Mononuclear cell (primary cell): ENCODE data around the gene C10orf88. TPM values are rescaled to one million over a fixed set of nuclear protein-coding genes. Genes with fewer than 3 reads are reported as not detected.

Experiments
- H3K27me3 ChIP-seq: 2 replicates; pipeline ENCODE4 v1.6.0; 2011; ENCODE audit warnings: low read length, control low read depth; ENCODE audit not compliant: insufficient read depth
- H3K4me1 ChIP-seq: 2 replicates; pipeline ENCODE4 v1.5.1; 2011; ENCODE audit warnings: mild to moderate bottlenecking, low read length, control low read depth; ENCODE audit not compliant: insufficient read depth
- H3K4me3 ChIP-seq: 2 replicates; pipeline ENCODE4 v1.5.1; 2011; ENCODE audit warnings: mild to moderate bottlenecking, low read length, moderate library complexity
- H3K9me3 ChIP-seq: 2 replicates; pipeline ENCODE4 v1.5.1; 2011; ENCODE audit warnings: low read depth, mild to moderate bottlenecking, control low read depth, low read length
- total RNA-seq: library from RNA; depleted of rRNA; stranded (reverse); fragments of >200 nt; gene quantifications from one replicate; pipeline ENCODE4 v1.2.3, GENCODE V29; 2012

The C10orf88 gene
- total RNA-seq, 1 donor = 2.1 TPM

DNA sequence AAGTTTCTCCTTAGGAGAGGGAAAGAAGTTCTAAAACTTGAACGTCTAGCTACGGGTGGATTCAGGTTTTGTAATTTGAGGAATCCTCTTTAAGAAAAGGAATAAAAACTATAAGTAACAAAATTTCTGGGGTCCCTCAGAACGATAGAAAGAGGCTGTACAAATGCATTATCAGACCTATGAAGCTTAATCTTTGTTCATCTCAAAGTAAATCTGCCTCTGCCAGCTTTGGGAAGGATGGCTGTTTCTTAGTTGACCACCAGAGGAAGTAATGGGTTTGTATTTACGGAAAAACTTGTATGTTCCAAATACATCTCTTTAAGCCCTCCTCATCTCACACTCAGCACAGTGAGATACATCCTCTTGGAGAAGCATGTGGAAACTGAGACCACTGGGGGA is 27.0 kb upstream of the C10orf88 start:
- Histone ChIP-seq H3K4me1 (peaks cover 18% of the 10 kb centered on the region), H3K9me3 (no peaks in the 10 kb centered on the region), H3K27me3 (no peaks in the 10 kb centered on the region), H3K4me3 (peak overlapping the region; percentile 63)

DNA sequence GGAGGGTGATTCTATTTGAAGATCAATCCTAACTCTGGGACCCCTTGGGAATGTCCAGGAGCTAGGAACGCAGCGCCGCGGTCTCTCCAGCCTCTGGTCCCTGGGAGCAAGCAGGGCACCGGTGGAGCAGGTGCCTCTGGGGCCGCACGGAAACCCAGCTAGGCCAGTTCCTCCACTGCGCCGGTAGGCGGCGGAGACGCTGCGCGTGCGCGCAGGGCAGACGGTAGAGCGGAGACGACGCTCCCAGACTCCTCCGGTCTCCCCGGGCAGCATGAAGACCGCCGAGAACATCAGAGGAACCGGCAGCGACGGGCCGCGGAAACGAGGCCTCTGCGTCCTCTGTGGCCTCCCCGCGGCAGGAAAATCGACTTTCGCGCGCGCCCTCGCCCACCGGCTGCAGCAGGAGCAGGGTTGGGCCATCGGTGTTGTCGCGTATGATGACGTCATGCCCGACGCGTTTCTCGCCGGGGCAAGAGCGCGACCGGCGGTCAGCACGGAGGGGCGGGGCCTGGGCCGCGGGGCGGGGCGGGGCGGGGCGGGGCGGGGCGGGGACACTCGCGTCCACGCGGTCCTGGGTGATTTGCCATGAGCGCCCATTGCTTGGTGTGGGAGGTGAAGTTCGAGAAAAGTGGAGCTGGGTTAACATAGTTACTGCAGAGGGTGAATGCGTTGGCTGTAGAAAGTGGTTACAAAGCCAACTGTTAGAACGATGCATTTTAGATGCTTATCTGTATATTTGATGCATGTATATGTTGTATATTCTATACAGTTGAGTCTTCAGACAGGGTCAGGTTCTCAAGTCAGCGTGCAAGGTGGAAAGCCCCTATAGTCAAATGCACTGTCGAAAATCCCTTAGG is 26.4 kb upstream of the C10orf88 start, which contains the start of gene PSTK:
TSS of gene PSTK (plus strand) at position 193 of the 857 bp plus-strand sequence. CDS start at position 272, 79 bp downstream.
- peak within 1 kb of the TSS; percentile 63 for H3K4me3 ChIP-seq

DNA sequence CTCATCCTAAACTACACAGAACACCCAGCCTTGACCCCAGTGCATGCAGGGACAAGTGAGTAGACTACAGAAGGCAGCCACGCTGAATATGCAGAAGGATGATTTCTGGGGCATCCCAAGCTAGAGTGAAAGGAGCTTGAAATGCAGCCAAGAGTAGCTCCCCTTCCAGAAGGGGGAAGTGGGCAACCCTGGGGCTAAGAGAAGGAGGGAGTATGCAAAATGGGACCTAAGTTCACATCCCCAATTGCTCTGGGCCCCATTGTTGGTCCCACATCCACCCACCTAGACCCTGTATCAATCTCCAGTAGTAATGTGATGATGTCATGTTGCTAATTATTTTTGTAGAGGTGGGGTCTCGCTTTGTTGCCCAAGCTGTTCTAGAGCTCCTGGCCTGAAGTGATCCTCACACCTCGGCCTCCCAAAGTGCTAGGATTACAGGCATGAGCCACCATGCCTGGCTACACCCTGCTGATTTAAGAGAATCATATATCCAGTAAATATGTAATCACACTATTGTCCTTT is 20.6 kb upstream of the C10orf88 start:
- H3K4me3 ChIP-seq = no peak overlapping the region
- H3K9me3 ChIP-seq = no peaks in the 10 kb centered on the region
- peaks cover 4% of the 10 kb centered on the region for H3K4me1 ChIP-seq
- H3K27me3 ChIP-seq = no peaks in the 10 kb centered on the region

More for the DNA sequence above, 26.4 kb upstream of the C10orf88 start, which contains the start of gene PSTK:
- Histone ChIP-seq H3K4me1 (peaks cover 18% of the 10 kb centered on the region), H3K27me3 (no peaks in the 10 kb centered on the region), H3K9me3 (no peaks in the 10 kb centered on the region)

DNA sequence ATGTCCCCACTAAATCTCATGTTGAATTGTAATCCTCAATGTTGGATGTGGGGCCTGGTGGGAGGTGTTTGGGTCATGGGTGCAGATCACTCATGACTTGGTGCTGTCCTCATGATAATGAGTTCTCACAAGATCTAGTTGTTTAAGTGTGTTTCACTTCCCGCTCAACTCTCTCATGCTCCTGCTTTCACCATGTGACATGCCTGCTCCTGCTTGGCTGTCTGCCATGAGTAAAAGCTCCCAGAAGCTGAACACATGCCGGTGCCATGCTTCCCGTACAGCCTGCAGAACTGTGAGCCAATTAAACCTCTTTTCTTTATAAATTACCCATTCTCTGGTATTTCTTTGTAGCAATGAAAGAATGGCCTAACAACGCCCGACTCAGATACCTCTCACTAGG is 20.0 kb upstream of the C10orf88 start:
- no peaks in the 10 kb centered on the region for H3K27me3 ChIP-seq
- no peak overlapping the region for H3K4me3 ChIP-seq

DNA sequence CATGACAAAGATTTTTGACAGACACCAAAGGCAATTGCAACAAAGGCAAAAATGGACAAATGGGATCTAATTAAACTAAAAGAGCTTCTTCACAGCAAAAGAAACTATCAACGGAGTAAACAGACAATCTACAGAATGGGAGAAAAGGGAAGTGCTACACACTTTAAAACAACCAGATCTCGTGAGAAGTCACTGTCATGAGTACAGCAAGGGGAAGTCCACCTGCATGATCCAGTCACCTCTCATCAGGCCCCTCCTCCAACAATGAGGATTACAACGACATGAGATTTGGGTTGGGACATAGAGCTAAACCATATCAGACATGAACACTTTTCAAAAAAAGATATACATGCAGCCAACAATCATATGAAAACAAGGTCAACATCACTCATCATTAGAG is 14.7 kb upstream of the C10orf88 start:
- Histone ChIP-seq H3K4me1 (no peaks in the 10 kb centered on the region), H3K9me3 (peaks cover 13% of the 10 kb centered on the region), H3K4me3 (no peak overlapping the region)

More for the DNA sequence above, 20.0 kb upstream of the C10orf88 start:
- H3K4me1 ChIP-seq = no peaks in the 10 kb centered on the region
- H3K9me3 ChIP-seq = no peaks in the 10 kb centered on the region

DNA sequence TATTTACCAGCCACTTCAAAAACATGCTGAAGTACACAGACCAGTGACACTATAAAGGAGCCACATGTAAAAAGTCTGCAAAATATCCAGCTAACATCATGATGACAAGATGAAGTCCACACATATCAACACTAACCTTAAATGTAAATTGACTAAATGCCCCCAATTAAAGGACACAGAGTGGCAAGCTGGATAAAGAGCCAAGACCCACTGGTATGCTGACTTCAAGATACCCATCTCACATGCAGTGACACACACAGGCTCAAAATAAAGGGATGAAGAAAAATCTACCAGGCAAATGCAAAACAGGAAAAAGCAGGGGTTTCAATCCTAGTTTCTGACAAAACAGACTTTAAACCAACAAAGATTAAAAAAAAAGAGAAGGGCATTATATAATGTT is 12.9 kb upstream of the C10orf88 start:
- Histone ChIP-seq H3K4me1 (no peaks in the 10 kb centered on the region), H3K27me3 (peaks cover 12% of the 10 kb centered on the region), H3K4me3 (no peak overlapping the region), H3K9me3 (peaks cover 13% of the 10 kb centered on the region)

More for the DNA sequence above, 14.7 kb upstream of the C10orf88 start:
- H3K27me3 ChIP-seq = peaks cover 8% of the 10 kb centered on the region

DNA sequence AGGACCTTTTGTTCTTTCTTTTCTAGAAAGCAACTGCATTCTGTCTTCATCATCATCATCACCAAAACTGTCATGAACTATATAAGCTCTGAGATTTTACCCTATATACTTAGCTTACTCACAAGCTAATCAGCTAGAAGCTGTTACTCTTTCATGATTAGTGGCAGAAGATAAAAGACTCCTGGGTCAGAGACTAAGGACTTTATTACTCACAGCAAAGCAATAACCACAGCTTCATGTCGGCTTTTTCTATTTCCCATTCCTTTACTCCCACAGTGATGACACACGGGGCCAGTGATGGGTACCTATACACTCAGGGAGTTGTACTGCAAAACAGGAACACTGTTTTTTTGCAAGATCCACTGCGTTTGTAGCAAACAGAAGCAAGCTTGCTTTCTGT is 8.4 kb upstream of the C10orf88 start:
- peaks cover 9% of the 10 kb centered on the region for H3K9me3 ChIP-seq
- peaks cover 6% of the 10 kb centered on the region for H3K27me3 ChIP-seq
- H3K4me3 ChIP-seq = no peak overlapping the region
- no peaks in the 10 kb centered on the region for H3K4me1 ChIP-seq

DNA sequence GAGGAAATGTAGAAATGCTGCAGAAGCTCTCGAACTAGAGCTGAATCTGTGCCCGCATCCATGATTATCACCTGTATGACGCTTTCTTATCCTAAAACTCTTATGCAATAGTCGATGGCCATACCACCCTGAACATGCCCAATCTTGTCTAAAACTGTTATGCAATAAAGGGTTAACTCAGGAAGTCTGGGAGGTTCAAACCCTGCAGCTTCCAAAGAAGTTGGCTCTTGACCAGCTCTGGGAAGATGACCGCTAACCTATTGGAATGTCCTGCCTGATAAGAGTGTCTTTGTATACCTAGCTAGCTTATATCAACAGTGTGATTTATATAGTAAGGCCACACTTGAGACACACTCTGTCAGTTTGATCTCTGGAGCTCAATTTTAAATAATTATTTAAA is 3.4 kb upstream of the C10orf88 start:
- Histone ChIP-seq H3K4me3 (no peak overlapping the region), H3K4me1 (peaks cover 14% of the 10 kb centered on the region), H3K9me3 (no peaks in the 10 kb centered on the region), H3K27me3 (peaks cover 8% of the 10 kb centered on the region)

DNA sequence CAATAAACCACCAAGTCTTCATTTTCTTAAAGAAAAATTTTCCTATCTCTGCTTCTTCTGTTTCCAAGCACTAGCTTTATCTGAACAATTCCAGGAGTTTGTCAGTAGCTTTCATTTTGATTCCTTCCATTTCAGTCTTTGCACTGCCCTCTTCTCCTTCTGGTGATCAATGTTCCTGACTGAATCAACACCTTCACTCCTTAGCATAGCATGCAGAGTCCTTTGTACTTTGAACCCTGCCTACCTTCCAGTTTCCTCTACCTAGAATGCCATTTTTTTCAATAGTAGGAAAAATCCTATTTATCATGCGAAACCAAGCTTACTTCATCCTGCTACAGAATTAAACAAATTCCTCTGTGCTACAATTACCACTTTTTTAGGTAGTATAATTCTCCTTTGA is 1.9 kb upstream of the C10orf88 start:
- H3K4me1 ChIP-seq = peaks cover 14% of the 10 kb centered on the region
- H3K9me3 ChIP-seq = no peaks in the 10 kb centered on the region
- peaks cover 3% of the 10 kb centered on the region for H3K27me3 ChIP-seq
- no peak overlapping the region for H3K4me3 ChIP-seq

DNA sequence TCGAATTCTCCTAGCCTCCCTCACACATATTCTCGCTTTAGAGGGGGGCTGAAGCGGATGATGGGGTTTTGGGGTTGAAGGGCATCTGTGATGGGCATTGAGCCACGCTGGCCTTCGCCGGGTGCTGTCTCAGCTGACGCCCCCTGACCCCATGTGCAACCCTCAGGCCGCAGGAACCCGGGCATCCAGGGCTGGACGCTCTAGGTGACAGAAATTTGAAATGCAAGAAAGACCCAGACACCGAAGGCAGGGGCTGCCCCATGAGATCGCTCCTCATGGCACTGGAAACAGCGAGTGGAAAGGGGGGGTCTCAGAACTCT is 664 bp upstream of the C10orf88 start:
- Histone ChIP-seq H3K4me1 (peaks cover 14% of the 10 kb centered on the region), H3K27me3 (peaks cover 3% of the 10 kb centered on the region), H3K4me3 (no peak overlapping the region), H3K9me3 (no peaks in the 10 kb centered on the region)

DNA sequence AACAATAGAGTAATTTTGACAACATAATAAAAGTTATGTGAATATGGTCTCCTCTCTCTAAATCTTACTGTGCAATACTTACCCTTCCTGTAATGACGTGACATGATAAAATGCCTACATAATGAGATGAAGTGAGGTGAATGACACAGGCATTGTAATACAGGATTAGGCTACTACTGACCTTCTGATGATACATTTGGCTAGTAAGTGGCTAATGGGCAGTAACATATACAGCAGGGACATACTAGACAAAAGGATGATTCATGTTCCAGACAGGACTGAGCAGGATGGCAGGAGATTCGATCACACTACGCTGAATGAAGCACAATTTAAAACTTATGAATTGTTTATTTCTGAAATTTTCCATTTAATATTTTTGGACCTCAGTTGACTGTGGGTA is 4.7 kb downstream of the C10orf88 start:
- Histone ChIP-seq H3K27me3 (no peaks in the 10 kb centered on the region), H3K4me1 (peaks cover 10% of the 10 kb centered on the region), H3K4me3 (no peak overlapping the region), H3K9me3 (no peaks in the 10 kb centered on the region)

DNA sequence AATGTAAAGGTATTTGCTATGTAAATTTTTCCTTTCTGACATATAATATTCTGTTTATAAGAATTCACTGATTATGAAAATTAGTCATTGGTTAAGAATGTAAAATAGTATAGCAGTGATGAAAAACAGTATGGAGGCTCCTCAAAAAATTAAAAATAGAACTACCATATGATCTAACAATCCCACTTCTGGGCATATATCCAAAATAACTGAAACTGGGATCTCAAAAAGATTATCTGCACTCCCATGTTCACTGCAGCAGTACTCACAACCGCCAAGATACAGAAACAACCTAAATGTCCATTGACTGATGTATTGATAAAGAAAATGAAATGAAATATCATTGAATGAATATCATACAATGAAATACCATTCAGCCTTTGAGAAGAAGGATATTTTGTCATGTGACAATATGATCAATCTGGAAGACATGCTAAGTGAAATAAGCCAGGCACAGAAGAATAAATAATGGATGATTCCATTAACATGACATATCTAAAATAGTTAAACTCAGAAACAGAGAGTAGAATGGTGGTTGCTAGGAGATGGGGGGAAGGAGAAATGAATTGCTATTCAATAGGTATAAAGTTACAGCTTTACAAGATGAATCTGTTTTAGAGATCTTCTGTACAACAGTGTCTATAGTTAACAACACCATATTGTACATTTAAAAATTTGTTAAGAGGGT is 14.0 kb downstream of the C10orf88 start:
- Histone ChIP-seq H3K27me3 (no peaks in the 10 kb centered on the region), H3K4me3 (no peak overlapping the region), H3K9me3 (no peaks in the 10 kb centered on the region), H3K4me1 (no peaks in the 10 kb centered on the region)

DNA sequence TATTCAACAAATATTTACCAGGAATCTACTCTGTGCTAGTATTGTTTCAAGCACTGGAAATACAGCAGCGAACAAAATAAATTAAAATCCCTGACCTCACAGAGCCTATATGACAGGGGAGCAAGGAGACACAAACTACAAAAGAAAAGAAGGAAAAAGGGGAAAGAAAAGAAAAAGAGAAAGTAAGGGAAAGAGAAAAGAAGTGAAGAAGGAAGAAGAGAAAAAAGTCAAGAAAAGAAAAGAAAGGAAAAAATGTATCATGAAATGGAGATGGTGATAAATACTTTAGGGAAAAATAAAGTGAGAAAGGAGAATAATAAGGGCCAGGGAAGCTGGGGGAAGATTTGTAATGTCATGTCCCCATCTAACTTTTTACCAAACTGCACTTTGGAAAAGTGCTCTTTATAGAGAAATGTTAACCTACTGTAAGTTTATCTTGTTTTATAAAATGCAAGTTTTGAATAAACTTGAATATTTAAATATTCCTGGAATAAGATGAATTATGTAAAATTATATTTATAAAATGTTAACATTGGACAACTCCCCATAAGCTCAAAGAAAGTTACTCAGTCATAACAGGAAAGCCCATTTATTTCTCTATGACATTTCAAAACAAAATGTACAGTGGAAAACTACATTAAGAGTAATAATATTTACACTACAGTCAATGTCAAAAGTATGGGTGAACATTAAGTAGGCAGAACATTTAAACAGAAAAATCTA is 14.7 kb downstream of the C10orf88 start:
- Histone ChIP-seq H3K4me1 (no peaks in the 10 kb centered on the region), H3K27me3 (no peaks in the 10 kb centered on the region), H3K9me3 (no peaks in the 10 kb centered on the region), H3K4me3 (no peak overlapping the region)

DNA sequence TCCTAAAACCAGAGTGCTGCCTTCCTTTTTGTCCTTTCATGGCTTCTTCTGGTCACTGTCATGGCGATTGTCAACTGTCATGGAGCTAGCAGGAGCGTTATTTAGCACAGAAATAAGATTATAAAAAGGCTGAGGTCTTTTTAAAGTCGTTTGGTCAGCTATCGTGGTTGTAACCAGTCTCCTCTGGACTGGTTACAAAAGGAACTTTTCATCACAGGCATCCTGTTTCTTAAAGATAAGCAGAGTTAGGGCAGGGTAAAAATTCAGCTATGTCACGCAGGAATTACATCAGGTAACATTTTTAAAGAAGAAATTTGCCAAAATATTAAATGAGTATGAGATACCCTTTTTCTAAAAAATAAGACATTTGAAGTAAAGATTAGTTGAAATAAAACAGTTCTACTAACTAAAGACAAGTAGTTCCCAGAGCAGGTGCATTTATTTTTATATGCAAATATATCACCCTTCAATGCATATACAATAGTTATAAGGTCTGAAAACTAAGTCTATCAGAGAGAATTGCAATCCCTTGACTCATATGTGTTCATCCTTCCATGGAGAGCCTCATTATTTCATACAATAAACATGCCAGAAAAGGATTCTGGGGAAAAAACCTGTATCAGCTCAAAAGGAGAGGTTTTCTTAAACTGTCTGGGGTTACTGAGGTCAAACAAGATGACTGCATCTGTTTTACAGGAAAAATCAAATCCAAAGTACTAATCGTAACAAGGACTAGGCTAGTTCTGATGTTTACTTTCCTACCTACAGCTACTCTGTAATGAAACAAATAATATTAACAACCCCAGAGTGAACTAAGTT is 22.7 kb downstream of the C10orf88 start:
- no peak overlapping the region for H3K4me3 ChIP-seq
- no peaks in the 10 kb centered on the region for H3K9me3 ChIP-seq
- H3K27me3 ChIP-seq = no peaks in the 10 kb centered on the region
- H3K4me1 ChIP-seq = no peaks in the 10 kb centered on the region
